Eye (tissue), 1 donor: Measurements from ENCODE around the gene TRAPPC3.

ENCODE experiments used
- DNase-seq: peaks from one replicate; pipeline ENCODE4 v3.0.0-alpha.2; 2015

Gene TRAPPC3

GRCh38 chr1:36097693-36098585 is 51.3 kb downstream of the TRAPPC3 start:
- DNase-seq = no peak

GRCh38 chr1:36096500-36097432 is 52.5 kb downstream of the TRAPPC3 start:
- DNase-seq = no peak

GRCh38 chr1:36095760-36096405 is 53.4 kb downstream of the TRAPPC3 start:
- no peak for DNase-seq

- DNase-seq = no peak
These were observed 54.6 kb downstream of the TRAPPC3 start for GRCh38 chr1:36094621-36095061.

GRCh38 chr1:36093929-36094328 is 55.4 kb downstream of the TRAPPC3 start:
- DNase-seq = no peak

GRCh38 chr1:36093226-36093625 is 56.1 kb downstream of the TRAPPC3 start:
- no peak for DNase-seq

- no peak for DNase-seq
These were observed 56.5 kb downstream of the TRAPPC3 start for GRCh38 chr1:36092798-36093185.

GRCh38 chr1:36092166-36092797 is 57.0 kb downstream of the TRAPPC3 start:
- no peak for DNase-seq

GRCh38 chr1:36091698-36092097 is 57.6 kb downstream of the TRAPPC3 start:
- DNase-seq = no peak

- DNase-seq = no peak
These were observed 58.1 kb downstream of the TRAPPC3 start for GRCh38 chr1:36091141-36091540.

GRCh38 chr1:36089393-36090121 is 59.7 kb downstream of the TRAPPC3 start:
- DNase-seq = no peak

- DNase-seq = peak; percentile 96
These were observed 60.5 kb downstream of the TRAPPC3 start, which contains the start of gene ADPRS for GRCh38 chr1:36088577-36089392. ADPRS (plus strand) TSS chr1:36088892; CDS start chr1:36088905, 13 bp downstream.

- DNase-seq = no peak
These were observed 61.1 kb downstream of the TRAPPC3 start for GRCh38 chr1:36088265-36088576.

- DNase-seq = no peak
These were observed 61.8 kb downstream of the TRAPPC3 start for GRCh38 chr1:36087233-36088123.
